K562 (cell line): ENCODE results near the gene ARFRP1. TPM values are rescaled to one million over a fixed set of nuclear protein-coding genes. Genes with fewer than 3 reads are reported as not detected.

Source experiments
- CCNT2 ChIP-seq: IDR thresholded peaks from 2 replicates; pipeline ENCODE4 v1.6.1; 2011; ENCODE audit warnings: borderline replicate concordance, low read depth, mild to moderate bottlenecking, moderate library complexity, mixed read lengths, low read length; ENCODE audit not compliant: insufficient read length; ENCODE audit errors: extremely low read depth
- CHD2 ChIP-seq: IDR thresholded peaks from 2 replicates; pipeline ENCODE4 v1.6.1; 2011; ENCODE audit warnings: low read depth, low read length
- DMBX1 ChIP-seq: fragments of 250-450 bp; sonication (Bioruptor Pico); IDR thresholded peaks from 2 replicates; pipeline ENCODE4 v1.8.0; 2022; ENCODE audit warnings: inconsistent platforms, mild to moderate bottlenecking, moderate library complexity, borderline replicate concordance
- FOSL1 ChIP-seq: fragments of 200-800 bp; sonication (Bioruptor generic); conservative IDR thresholded peaks from 2 replicates; pipeline ENCODE4 v1.6.1; 2016; ENCODE audit warnings: missing genetic modification characterization, missing compliant biosample characterization
- ZNF583 ChIP-seq: fragments of 250-450 bp; sonication (Bioruptor Pico); IDR thresholded peaks from 2 replicates; pipeline ENCODE4 v1.4.0; 2020
- polyA plus RNA-seq, 8 experiments: library from polyadenylated mRNA; depleted of rRNA in 4 of 8; stranded (reverse) in 5 of 8; unstranded in 3 of 8; fragments of >200 nt; fragmentation: Nextera tagmentation in 2 of 8; fragmentation: Illumina TruSeq in 1 of 8; extraction: Ambion mirVana in 2 of 8; extraction: Trizol in 1 of 8; gene quantifications; 2 replicates each; pipeline versions ENCODE4 v1.2.1 to v1.2.3, GENCODE V29; 2011 to 2014; ENCODE audit warnings: inconsistent platforms in 1 of 8, missing spikeins in 1 of 8
- total RNA-seq, 7 experiments: library from RNA; depleted of rRNA in 6 of 7; stranded (reverse); fragments of >200 nt in 6 of 7; fragmentation: Illumina TruSeq in 2 of 7; extraction: Trizol in 2 of 7; gene quantifications; 2 replicates each; pipeline versions ENCODE4 v1.2.1 to v1.2.3, GENCODE V29; 2011 to 2021; ENCODE audit warnings: low replicate concordance in 1 of 7
- TF ChIP-seq, protein P1 (sequence below): fragments of 250-450 bp; sonication (Bioruptor Pico); IDR thresholded peaks from 2 replicates; pipeline ENCODE4 v1.9.0; 2021; ENCODE audit warnings: mild to moderate bottlenecking, inconsistent platforms
- TF ChIP-seq, protein P2 (sequence below), 2 experiments: fragments of 150-350 bp in 1 of 2; IDR thresholded peaks; 2 replicates each; pipeline ENCODE4 v1.6.1; 2012 to 2016; ENCODE audit warnings: low read depth in 2 of 2, low read length in 2 of 2, mild to moderate bottlenecking in 1 of 2, moderate library complexity in 1 of 2

ARFRP1 gene
- total and polyA plus RNA-seq, 9 of the 15 experiments (the other 6 are each of a cell fraction or from before 2014, with no cell fraction given): 2.2 to 78.9 (median 37.3) TPM

DNA sequence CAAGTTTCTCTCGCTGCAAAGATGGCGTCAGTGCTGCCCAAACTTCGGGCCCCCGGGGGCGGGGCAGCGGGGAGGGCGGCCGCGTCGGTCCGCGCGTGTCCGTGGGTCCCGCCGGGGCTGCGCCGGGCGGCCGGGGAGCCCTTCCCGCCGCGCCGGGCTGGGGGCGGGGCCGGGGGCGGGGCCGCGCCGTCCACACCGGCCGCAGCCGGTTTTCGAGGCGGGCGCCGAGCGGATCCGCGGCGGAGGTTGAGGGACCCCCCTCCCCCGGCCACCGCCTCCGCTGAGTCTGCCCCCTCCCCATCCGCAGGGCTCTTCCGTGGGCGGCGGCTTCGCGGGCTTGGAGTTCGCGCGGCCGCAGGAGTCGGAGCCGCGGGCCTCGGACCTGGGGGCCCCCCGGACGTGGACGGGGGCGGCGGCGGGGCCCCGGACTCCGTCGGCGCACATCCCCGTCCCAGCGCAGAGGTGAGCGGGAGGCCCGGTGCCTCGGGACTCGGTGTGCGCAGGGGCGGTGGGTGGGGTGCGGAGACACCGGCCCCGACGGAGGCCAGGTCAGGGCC is 32.4 kb upstream of the ARFRP1 start (continued):
- TF ChIP-seq, protein P1, sequence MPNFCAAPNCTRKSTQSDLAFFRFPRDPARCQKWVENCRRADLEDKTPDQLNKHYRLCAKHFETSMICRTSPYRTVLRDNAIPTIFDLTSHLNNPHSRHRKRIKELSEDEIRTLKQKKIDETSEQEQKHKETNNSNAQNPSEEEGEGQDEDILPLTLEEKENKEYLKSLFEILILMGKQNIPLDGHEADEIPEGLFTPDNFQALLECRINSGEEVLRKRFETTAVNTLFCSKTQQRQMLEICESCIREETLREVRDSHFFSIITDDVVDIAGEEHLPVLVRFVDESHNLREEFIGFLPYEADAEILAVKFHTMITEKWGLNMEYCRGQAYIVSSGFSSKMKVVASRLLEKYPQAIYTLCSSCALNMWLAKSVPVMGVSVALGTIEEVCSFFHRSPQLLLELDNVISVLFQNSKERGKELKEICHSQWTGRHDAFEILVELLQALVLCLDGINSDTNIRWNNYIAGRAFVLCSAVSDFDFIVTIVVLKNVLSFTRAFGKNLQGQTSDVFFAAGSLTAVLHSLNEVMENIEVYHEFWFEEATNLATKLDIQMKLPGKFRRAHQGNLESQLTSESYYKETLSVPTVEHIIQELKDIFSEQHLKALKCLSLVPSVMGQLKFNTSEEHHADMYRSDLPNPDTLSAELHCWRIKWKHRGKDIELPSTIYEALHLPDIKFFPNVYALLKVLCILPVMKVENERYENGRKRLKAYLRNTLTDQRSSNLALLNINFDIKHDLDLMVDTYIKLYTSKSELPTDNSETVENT (CRISPR knock-in tag): 0 out of 2 replicates have a peak, but pooled peaks have one; percentile 26
- TF ChIP-seq CCNT2: peak; percentile 6
- TF ChIP-seq ZNF583 (CRISPR knock-in tag): 0 out of 2 replicates have a peak, but pooled peaks have one; percentile 39
- no peak for TF ChIP-seq DMBX1 (CRISPR knock-in tag)
- TF ChIP-seq CHD2: no peak
- TF ChIP-seq FOSL1 (tag): 0 out of 2 replicates have a peak, but pooled peaks have one; percentile 1
- TF ChIP-seq, protein P2, sequence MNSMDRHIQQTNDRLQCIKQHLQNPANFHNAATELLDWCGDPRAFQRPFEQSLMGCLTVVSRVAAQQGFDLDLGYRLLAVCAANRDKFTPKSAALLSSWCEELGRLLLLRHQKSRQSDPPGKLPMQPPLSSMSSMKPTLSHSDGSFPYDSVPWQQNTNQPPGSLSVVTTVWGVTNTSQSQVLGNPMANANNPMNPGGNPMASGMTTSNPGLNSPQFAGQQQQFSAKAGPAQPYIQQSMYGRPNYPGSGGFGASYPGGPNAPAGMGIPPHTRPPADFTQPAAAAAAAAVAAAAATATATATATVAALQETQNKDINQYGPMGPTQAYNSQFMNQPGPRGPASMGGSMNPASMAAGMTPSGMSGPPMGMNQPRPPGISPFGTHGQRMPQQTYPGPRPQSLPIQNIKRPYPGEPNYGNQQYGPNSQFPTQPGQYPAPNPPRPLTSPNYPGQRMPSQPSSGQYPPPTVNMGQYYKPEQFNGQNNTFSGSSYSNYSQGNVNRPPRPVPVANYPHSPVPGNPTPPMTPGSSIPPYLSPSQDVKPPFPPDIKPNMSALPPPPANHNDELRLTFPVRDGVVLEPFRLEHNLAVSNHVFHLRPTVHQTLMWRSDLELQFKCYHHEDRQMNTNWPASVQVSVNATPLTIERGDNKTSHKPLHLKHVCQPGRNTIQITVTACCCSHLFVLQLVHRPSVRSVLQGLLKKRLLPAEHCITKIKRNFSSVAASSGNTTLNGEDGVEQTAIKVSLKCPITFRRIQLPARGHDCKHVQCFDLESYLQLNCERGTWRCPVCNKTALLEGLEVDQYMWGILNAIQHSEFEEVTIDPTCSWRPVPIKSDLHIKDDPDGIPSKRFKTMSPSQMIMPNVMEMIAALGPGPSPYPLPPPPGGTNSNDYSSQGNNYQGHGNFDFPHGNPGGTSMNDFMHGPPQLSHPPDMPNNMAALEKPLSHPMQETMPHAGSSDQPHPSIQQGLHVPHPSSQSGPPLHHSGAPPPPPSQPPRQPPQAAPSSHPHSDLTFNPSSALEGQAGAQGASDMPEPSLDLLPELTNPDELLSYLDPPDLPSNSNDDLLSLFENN (IDR thresholded peaks at IDR 0.05; ENCODE audit: low read depth in 2 of 2, low read length in 2 of 2): no peak
